Osteoblast (primary cell): ENCODE data around the gene MAP4K4. TPM values are rescaled to one million over a fixed set of nuclear protein-coding genes. Genes with fewer than 3 reads are reported as not detected.

Source experiments
- DNase-seq: peaks from one replicate; pipeline ENCODE4 v3.0.0; 2011; ENCODE audit warnings: low spot score, mixed read lengths; ENCODE audit not compliant: insufficient read length; ENCODE audit errors: missing footprints
- H2AFZ ChIP-seq: 2 replicates; pipeline ENCODE4 v1.6.0; 2011; ENCODE audit warnings: mild to moderate bottlenecking, low read length
- H3K27ac ChIP-seq: 2 replicates; pipeline ENCODE4 v1.5.1; 2011; ENCODE audit warnings: mild to moderate bottlenecking, low read depth, low read length, moderate library complexity
- H3K27me3 ChIP-seq: 2 replicates; pipeline ENCODE4 v1.6.0; 2012; ENCODE audit warnings: mild to moderate bottlenecking, control low read depth, inconsistent platforms, low read length, moderate library complexity; ENCODE audit not compliant: insufficient read depth
- H3K36me3 ChIP-seq: 2 replicates; pipeline ENCODE4 v1.5.1; 2011; ENCODE audit warnings: mild to moderate bottlenecking, low read length, control low read depth, moderate library complexity; ENCODE audit not compliant: insufficient read depth
- H3K4me1 ChIP-seq: 2 replicates; pipeline ENCODE4 v1.5.1; 2011; ENCODE audit warnings: mild to moderate bottlenecking, low read length, control low read depth, moderate library complexity; ENCODE audit not compliant: insufficient read depth
- H3K4me2 ChIP-seq: 2 replicates; pipeline ENCODE4 v1.6.0; 2011; ENCODE audit warnings: mild to moderate bottlenecking, low read length; ENCODE audit not compliant: insufficient read depth
- H3K4me3 ChIP-seq: fragments of 200-600 bp; sonication (generic); 3 replicates; pipeline ENCODE4 v1.5.1; 2012; ENCODE audit warnings: mild to moderate bottlenecking, low read length, inconsistent platforms; ENCODE audit not compliant: insufficient read depth
- H3K79me2 ChIP-seq: 2 replicates; pipeline ENCODE4 v1.6.0; 2012; ENCODE audit warnings: mild to moderate bottlenecking, low read length, control low read depth, inconsistent platforms; ENCODE audit not compliant: insufficient read depth
- H3K9me3 ChIP-seq: 2 replicates; pipeline ENCODE4 v1.5.1; 2011; ENCODE audit warnings: low read depth, low read length, control low read depth
- H4K20me1 ChIP-seq: 2 replicates; pipeline ENCODE4 v1.6.0; 2012; ENCODE audit warnings: mild to moderate bottlenecking, low read length, control low read depth; ENCODE audit not compliant: insufficient read depth
- total RNA-seq: library from RNA; depleted of rRNA; stranded (reverse); fragments of >200 nt; gene quantifications from 2 replicates; pipeline ENCODE4 v1.2.3, GENCODE V29; 2012
- TF ChIP-seq, protein P1 (sequence below): IDR thresholded peaks from 2 replicates; pipeline ENCODE4 v1.5.1; 2011; ENCODE audit warnings: mild to moderate bottlenecking, low read depth, low read length, moderate library complexity; ENCODE audit errors: extremely low read depth

Gene MAP4K4
- total RNA-seq, 1 donor, result 231 TPM

- no peaks in the 10 kb centered on the region for H3K36me3 ChIP-seq
- H3K27ac ChIP-seq, result peak overlapping the region; percentile 17
- H2AFZ ChIP-seq, result no peak overlapping the region
- no peak overlapping the region for H3K4me3 ChIP-seq
- peaks cover 40% of the 10 kb centered on the region for H3K4me1 ChIP-seq
- H4K20me1 ChIP-seq, result peaks cover 51% of the 10 kb centered on the region
- DNase-seq, result no peak
- H3K9me3 ChIP-seq, result no peaks in the 10 kb centered on the region
- H3K4me2 ChIP-seq, result peak overlapping the region; percentile 38
- H3K79me2 ChIP-seq, result peaks cover 97% of the 10 kb centered on the region
- TF ChIP-seq, protein P1, sequence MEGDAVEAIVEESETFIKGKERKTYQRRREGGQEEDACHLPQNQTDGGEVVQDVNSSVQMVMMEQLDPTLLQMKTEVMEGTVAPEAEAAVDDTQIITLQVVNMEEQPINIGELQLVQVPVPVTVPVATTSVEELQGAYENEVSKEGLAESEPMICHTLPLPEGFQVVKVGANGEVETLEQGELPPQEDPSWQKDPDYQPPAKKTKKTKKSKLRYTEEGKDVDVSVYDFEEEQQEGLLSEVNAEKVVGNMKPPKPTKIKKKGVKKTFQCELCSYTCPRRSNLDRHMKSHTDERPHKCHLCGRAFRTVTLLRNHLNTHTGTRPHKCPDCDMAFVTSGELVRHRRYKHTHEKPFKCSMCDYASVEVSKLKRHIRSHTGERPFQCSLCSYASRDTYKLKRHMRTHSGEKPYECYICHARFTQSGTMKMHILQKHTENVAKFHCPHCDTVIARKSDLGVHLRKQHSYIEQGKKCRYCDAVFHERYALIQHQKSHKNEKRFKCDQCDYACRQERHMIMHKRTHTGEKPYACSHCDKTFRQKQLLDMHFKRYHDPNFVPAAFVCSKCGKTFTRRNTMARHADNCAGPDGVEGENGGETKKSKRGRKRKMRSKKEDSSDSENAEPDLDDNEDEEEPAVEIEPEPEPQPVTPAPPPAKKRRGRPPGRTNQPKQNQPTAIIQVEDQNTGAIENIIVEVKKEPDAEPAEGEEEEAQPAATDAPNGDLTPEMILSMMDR, result no peak
- H3K27me3 ChIP-seq, result no peaks in the 10 kb centered on the region
Observed at GRCh38 chr2:101710036-101710435, 12.5 kb downstream of the MAP4K4 start.

GRCh38 chr2:101710471-101711318 lies 13.2 kb downstream of the MAP4K4 start:
- Histone ChIP-seq H2AFZ (no peak overlapping the region), H4K20me1 (peaks cover 57% of the 10 kb centered on the region), H3K9me3 (no peaks in the 10 kb centered on the region), H3K27ac (peak overlapping the region; percentile 17), H3K4me1 (peaks cover 33% of the 10 kb centered on the region), H3K4me3 (no peak overlapping the region), H3K36me3 (peaks cover 1% of the 10 kb centered on the region), H3K27me3 (no peaks in the 10 kb centered on the region), H3K79me2 (peaks cover 97% of the 10 kb centered on the region), H3K4me2 (peak overlapping the region; percentile 38)
- peak; percentile 79 for DNase-seq
- TF ChIP-seq, protein P1, result no peak

- no peak for DNase-seq
- H4K20me1 ChIP-seq, result peaks cover 74% of the 10 kb centered on the region
Observed at GRCh38 chr2:101714118-101714517, 16.6 kb downstream of the MAP4K4 start.

More at GRCh38 chr2:101714118-101714517, 16.6 kb downstream of the MAP4K4 start:
- Histone ChIP-seq H2AFZ (no peak overlapping the region), H3K4me1 (peaks cover 26% of the 10 kb centered on the region), H3K27me3 (no peaks in the 10 kb centered on the region), H3K4me2 (no peak overlapping the region), H3K9me3 (no peaks in the 10 kb centered on the region), H3K79me2 (peaks cover 95% of the 10 kb centered on the region), H3K36me3 (peaks cover 5% of the 10 kb centered on the region), H3K27ac (no peak overlapping the region), H3K4me3 (no peak overlapping the region)
- TF ChIP-seq, protein P1, result no peak
